ENCODE measurements around the gene CADM2.
"Not testable (repeated sequence)": the region's sequence is repeated elsewhere in the genome, so short reads cannot be mapped to it uniquely, and the experiment has no call there.

Gene CADM2

GRCh38 chr3:85081191-85081906 is 122.6 kb downstream of the CADM2 start:
- DNase-seq: no peak

- DNase-seq: no peak
Measured at GRCh38 chr3:85090495-85090894, 131.7 kb downstream of the CADM2 start.

- no peak for DNase-seq
Measured at GRCh38 chr3:85100316-85100715, 141.5 kb downstream of the CADM2 start.

- no peak for DNase-seq
Measured at GRCh38 chr3:85102781-85103180, 144.0 kb downstream of the CADM2 start.

GRCh38 chr3:85110393-85110792 is 151.6 kb downstream of the CADM2 start:
- no peak for DNase-seq

- no peak for DNase-seq
Measured at GRCh38 chr3:85120879-85121278, 162.1 kb downstream of the CADM2 start.

- not testable (repeated sequence) for DNase-seq
Measured at GRCh38 chr3:85132864-85133263, 174.1 kb downstream of the CADM2 start.

- not testable (repeated sequence) for DNase-seq
Measured at GRCh38 chr3:85133691-85134420, 175.1 kb downstream of the CADM2 start.

- no peak for DNase-seq
Measured at GRCh38 chr3:85142626-85143025, 183.8 kb downstream of the CADM2 start.

GRCh38 chr3:85148036-85148435 is 189.2 kb downstream of the CADM2 start:
- DNase-seq: no peak

- DNase-seq: no peak
Measured at GRCh38 chr3:85151555-85151954, 192.8 kb downstream of the CADM2 start.

- DNase-seq: not testable (repeated sequence)
Measured at GRCh38 chr3:85153279-85153678, 194.5 kb downstream of the CADM2 start.

GRCh38 chr3:85159376-85159775 is 200.6 kb downstream of the CADM2 start:
- DNase-seq: no peak

GRCh38 chr3:85161544-85161943 is 202.8 kb downstream of the CADM2 start:
- DNase-seq: no peak

- no peak for DNase-seq
Measured at GRCh38 chr3:85162905-85163304, 204.1 kb downstream of the CADM2 start.

GRCh38 chr3:85164436-85164835 is 205.6 kb downstream of the CADM2 start:
- no peak for DNase-seq

GRCh38 chr3:85167576-85167975 is 208.8 kb downstream of the CADM2 start:
- no peak for DNase-seq

GRCh38 chr3:85170646-85171045 is 211.9 kb downstream of the CADM2 start:
- DNase-seq: no peak

- no peak for DNase-seq
Measured at GRCh38 chr3:85171976-85172375, 213.2 kb downstream of the CADM2 start.

- no peak for DNase-seq
Measured at GRCh38 chr3:85176799-85177198, 218.0 kb downstream of the CADM2 start.

GRCh38 chr3:85182975-85183752 is 224.4 kb downstream of the CADM2 start:
- no peak for DNase-seq

GRCh38 chr3:85185495-85185894 is 226.7 kb downstream of the CADM2 start:
- DNase-seq: no peak

- no peak for DNase-seq
Measured at GRCh38 chr3:85189731-85190130, 230.9 kb downstream of the CADM2 start.

GRCh38 chr3:85193565-85193964 is 234.8 kb downstream of the CADM2 start:
- DNase-seq: no peak

Data from activated CD4-positive, CD25-positive, alpha-beta regulatory T cell (primary cell).